ENCODE results near the gene UMAD1.

DNA sequence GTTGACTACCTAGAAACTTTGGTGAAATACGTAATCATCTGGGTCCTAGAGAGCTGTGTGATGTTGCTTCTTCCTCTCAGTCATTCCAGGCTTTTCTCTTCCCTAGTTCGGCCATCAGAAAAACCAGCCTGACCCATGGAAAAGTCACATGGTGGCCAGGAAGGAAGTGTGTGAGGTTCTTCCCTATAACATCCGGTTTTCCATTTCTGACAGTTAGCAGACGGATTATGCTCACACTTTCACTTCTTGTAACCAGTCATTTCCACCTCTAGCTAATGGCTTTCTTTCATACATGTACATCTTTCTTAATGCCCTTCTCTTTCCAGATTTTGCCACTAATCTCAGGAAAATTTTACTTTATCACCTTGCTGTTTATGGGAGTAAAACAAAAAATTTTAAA lies 218.0 kb downstream of the UMAD1 start:
- TF ChIP-seq ZFP3 (CRISPR knock-in tag; IDR thresholded peaks at IDR 0.05) (no peak), CSDC2 (CRISPR knock-in tag; IDR thresholded peaks at IDR 0.05) (no peak), ZNF8 (CRISPR knock-in tag; IDR thresholded peaks at IDR 0.05) (no peak), ZNF70 (CRISPR knock-in tag; IDR thresholded peaks at IDR 0.05) (no peak), ARNTL (CRISPR knock-in tag; IDR thresholded peaks at IDR 0.05; ENCODE audit: borderline replicate concordance, low read depth) (no peak), ESRRG (CRISPR knock-in tag; IDR thresholded peaks at IDR 0.05) (no peak), RARB (CRISPR knock-in tag; IDR thresholded peaks at IDR 0.05) (no peak), OSR1 (CRISPR knock-in tag; IDR thresholded peaks at IDR 0.05) (no peak), GLIS3 (CRISPR knock-in tag; IDR thresholded peaks at IDR 0.05) (no peak)
- TF ChIP-seq, protein P1, sequence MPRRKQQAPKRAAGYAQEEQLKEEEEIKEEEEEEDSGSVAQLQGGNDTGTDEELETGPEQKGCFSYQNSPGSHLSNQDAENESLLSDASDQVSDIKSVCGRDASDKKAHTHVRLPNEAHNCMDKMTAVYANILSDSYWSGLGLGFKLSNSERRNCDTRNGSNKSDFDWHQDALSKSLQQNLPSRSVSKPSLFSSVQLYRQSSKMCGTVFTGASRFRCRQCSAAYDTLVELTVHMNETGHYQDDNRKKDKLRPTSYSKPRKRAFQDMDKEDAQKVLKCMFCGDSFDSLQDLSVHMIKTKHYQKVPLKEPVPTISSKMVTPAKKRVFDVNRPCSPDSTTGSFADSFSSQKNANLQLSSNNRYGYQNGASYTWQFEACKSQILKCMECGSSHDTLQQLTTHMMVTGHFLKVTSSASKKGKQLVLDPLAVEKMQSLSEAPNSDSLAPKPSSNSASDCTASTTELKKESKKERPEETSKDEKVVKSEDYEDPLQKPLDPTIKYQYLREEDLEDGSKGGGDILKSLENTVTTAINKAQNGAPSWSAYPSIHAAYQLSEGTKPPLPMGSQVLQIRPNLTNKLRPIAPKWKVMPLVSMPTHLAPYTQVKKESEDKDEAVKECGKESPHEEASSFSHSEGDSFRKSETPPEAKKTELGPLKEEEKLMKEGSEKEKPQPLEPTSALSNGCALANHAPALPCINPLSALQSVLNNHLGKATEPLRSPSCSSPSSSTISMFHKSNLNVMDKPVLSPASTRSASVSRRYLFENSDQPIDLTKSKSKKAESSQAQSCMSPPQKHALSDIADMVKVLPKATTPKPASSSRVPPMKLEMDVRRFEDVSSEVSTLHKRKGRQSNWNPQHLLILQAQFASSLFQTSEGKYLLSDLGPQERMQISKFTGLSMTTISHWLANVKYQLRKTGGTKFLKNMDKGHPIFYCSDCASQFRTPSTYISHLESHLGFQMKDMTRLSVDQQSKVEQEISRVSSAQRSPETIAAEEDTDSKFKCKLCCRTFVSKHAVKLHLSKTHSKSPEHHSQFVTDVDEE (CRISPR knock-in tag; IDR thresholded peaks at IDR 0.05) = no peak
- TF ChIP-seq, protein P2, sequence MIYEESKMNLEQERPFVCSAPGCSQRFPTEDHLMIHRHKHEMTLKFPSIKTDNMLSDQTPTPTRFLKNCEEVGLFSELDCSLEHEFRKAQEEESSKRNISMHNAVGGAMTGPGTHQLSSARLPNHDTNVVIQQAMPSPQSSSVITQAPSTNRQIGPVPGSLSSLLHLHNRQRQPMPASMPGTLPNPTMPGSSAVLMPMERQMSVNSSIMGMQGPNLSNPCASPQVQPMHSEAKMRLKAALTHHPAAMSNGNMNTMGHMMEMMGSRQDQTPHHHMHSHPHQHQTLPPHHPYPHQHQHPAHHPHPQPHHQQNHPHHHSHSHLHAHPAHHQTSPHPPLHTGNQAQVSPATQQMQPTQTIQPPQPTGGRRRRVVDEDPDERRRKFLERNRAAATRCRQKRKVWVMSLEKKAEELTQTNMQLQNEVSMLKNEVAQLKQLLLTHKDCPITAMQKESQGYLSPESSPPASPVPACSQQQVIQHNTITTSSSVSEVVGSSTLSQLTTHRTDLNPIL (CRISPR knock-in tag; IDR thresholded peaks at IDR 0.05; ENCODE audit: low read depth) = no peak
- TF ChIP-seq, protein P3, sequence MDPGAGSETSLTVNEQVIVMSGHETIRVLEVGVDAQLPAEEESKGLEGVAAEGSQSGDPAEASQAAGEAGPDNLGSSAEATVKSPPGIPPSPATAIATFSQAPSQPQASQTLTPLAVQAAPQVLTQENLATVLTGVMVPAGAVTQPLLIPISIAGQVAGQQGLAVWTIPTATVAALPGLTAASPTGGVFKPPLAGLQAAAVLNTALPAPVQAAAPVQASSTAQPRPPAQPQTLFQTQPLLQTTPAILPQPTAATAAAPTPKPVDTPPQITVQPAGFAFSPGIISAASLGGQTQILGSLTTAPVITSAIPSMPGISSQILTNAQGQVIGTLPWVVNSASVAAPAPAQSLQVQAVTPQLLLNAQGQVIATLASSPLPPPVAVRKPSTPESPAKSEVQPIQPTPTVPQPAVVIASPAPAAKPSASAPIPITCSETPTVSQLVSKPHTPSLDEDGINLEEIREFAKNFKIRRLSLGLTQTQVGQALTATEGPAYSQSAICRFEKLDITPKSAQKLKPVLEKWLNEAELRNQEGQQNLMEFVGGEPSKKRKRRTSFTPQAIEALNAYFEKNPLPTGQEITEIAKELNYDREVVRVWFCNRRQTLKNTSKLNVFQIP (CRISPR knock-in tag; IDR thresholded peaks at IDR 0.05; ENCODE audit: borderline replicate concordance, low read depth) = no peak
- TF ChIP-seq, protein P4, sequence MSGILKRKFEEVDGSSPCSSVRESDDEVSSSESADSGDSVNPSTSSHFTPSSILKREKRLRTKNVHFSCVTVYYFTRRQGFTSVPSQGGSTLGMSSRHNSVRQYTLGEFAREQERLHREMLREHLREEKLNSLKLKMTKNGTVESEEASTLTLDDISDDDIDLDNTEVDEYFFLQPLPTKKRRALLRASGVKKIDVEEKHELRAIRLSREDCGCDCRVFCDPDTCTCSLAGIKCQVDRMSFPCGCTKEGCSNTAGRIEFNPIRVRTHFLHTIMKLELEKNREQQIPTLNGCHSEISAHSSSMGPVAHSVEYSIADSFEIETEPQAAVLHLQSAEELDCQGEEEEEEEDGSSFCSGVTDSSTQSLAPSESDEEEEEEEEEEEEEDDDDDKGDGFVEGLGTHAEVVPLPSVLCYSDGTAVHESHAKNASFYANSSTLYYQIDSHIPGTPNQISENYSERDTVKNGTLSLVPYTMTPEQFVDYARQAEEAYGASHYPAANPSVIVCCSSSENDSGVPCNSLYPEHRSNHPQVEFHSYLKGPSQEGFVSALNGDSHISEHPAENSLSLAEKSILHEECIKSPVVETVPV (CRISPR knock-in tag; IDR thresholded peaks at IDR 0.05) = no peak

Measured in SK-N-SH treated with all-trans-retinoic acid at 6 μM for 48 hours (cell line).